HG03457 (cell line): Measurements from ENCODE around the gene OPA1.

Experiments
- ATAC-seq: cut with Tn5 transposase; IDR thresholded peaks from one replicate; pipeline ENCODE4 v1.9.1; 2021; ENCODE audit warnings: moderate number of reproducible peaks; ENCODE audit not compliant: unreplicated experiment

The OPA1 gene

GRCh38 chr3:193732391-193732790 is 139.4 kb downstream of the OPA1 start:
- ATAC-seq = no peak

- ATAC-seq = no peak
Observed at GRCh38 chr3:193732827-193733226, 139.8 kb downstream of the OPA1 start.

- no peak for ATAC-seq
Observed at GRCh38 chr3:193734737-193735366, 141.8 kb downstream of the OPA1 start.

- no peak for ATAC-seq
Observed at GRCh38 chr3:193735850-193736249, 142.8 kb downstream of the OPA1 start.

- no peak for ATAC-seq
Observed at GRCh38 chr3:193736616-193737015, 143.6 kb downstream of the OPA1 start.

GRCh38 chr3:193737191-193737751 is 144.3 kb downstream of the OPA1 start:
- ATAC-seq = no peak

GRCh38 chr3:193742628-193743027 is 149.6 kb downstream of the OPA1 start:
- no peak for ATAC-seq

GRCh38 chr3:193743702-193744047 is 150.7 kb downstream of the OPA1 start:
- ATAC-seq = no peak

GRCh38 chr3:193744048-193744821 is 151.2 kb downstream of the OPA1 start:
- no peak for ATAC-seq

- no peak for ATAC-seq
Observed at GRCh38 chr3:193744822-193745684, 152.0 kb downstream of the OPA1 start.

GRCh38 chr3:193746832-193747231 is 153.8 kb downstream of the OPA1 start:
- ATAC-seq = no peak
